Measurements from ENCODE around the gene TMEFF2.

- TF ChIP-seq CTCF (IDR thresholded peaks at IDR 0.05) (no peak), ZFX (IDR thresholded peaks at IDR 0.05; ENCODE audit: borderline replicate concordance) (no peak)
These were observed 263.4 kb downstream of the TMEFF2 start for GRCh38 chr2:191931329-191931728.

Measured in 22Rv1 (cell line).